Liver (tissue), 3 donors: ENCODE data around the gene ANKMY1.

Source experiments
- EGR1 ChIP-seq, 2 donors: IDR thresholded peaks; 2 replicates each; pipeline ENCODE4 v1.6.1; 2016 to 2018; ENCODE audit warnings: antibody characterized with exemption in 2 of 2, low read depth in 2 of 2
- FOXA1 ChIP-seq: IDR thresholded peaks from 2 replicates; pipeline ENCODE4 v1.6.1; 2016; ENCODE audit warnings: antibody characterized with exemption
- GABPA ChIP-seq, 2 donors: IDR thresholded peaks in 1 of 2; conservative IDR thresholded peaks in 1 of 2; 2 replicates each; pipeline ENCODE4 v1.6.1; 2016; ENCODE audit warnings: antibody characterized with exemption in 2 of 2, mild to moderate bottlenecking in 1 of 2, moderate library complexity in 1 of 2
- HNF4G ChIP-seq: IDR thresholded peaks from 2 replicates; pipeline ENCODE4 v1.6.1; 2016; ENCODE audit warnings: antibody characterized with exemption
- NR2F2 ChIP-seq: IDR thresholded peaks from 2 replicates; pipeline ENCODE4 v1.6.1; 2016; ENCODE audit warnings: antibody characterized with exemption
- RAD21 ChIP-seq, 2 donors: IDR thresholded peaks; 2 replicates each; pipeline ENCODE4 v1.6.1; 2016; ENCODE audit warnings: antibody characterized with exemption in 2 of 2, mild to moderate bottlenecking in 2 of 2
- RXRA ChIP-seq, 2 donors: IDR thresholded peaks; 2 replicates each; pipeline ENCODE4 v1.6.1; 2017 to 2018; ENCODE audit warnings: antibody characterized with exemption in 2 of 2, mild to moderate bottlenecking in 1 of 2
- SP1 ChIP-seq: IDR thresholded peaks from 2 replicates; pipeline ENCODE4 v1.6.1; 2018; ENCODE audit warnings: antibody characterized with exemption, mild to moderate bottlenecking
- TAF1 ChIP-seq: conservative IDR thresholded peaks from 2 replicates; pipeline ENCODE4 v1.6.1; 2016; ENCODE audit warnings: antibody characterized with exemption, mild to moderate bottlenecking
- YY1 ChIP-seq: IDR thresholded peaks from 2 replicates; pipeline ENCODE4 v1.6.1; 2016; ENCODE audit warnings: antibody characterized with exemption, mild to moderate bottlenecking
- TF ChIP-seq, protein P1 (sequence below): fragments of 150-350 bp; IDR thresholded peaks from 2 replicates; pipeline ENCODE4 v1.5.1; 2017; ENCODE audit warnings: improper control_type of control experiment, low read depth, low read length; ENCODE audit not compliant: missing input control
- TF ChIP-seq, protein P2 (sequence below): IDR thresholded peaks from 2 replicates; pipeline ENCODE4 v1.6.1; 2016; ENCODE audit warnings: antibody characterized with exemption
- TF ChIP-seq, protein P3 (sequence below): IDR thresholded peaks from 2 replicates; pipeline ENCODE4 v1.6.1; 2016; ENCODE audit warnings: antibody characterized with exemption, mild to moderate bottlenecking
- TF ChIP-seq, protein P4 (sequence below): IDR thresholded peaks from 2 replicates; pipeline ENCODE4 v1.6.1; 2016; ENCODE audit warnings: antibody characterized with exemption
- donor health status: healthy.
- donor health status: healthy.

DNA sequence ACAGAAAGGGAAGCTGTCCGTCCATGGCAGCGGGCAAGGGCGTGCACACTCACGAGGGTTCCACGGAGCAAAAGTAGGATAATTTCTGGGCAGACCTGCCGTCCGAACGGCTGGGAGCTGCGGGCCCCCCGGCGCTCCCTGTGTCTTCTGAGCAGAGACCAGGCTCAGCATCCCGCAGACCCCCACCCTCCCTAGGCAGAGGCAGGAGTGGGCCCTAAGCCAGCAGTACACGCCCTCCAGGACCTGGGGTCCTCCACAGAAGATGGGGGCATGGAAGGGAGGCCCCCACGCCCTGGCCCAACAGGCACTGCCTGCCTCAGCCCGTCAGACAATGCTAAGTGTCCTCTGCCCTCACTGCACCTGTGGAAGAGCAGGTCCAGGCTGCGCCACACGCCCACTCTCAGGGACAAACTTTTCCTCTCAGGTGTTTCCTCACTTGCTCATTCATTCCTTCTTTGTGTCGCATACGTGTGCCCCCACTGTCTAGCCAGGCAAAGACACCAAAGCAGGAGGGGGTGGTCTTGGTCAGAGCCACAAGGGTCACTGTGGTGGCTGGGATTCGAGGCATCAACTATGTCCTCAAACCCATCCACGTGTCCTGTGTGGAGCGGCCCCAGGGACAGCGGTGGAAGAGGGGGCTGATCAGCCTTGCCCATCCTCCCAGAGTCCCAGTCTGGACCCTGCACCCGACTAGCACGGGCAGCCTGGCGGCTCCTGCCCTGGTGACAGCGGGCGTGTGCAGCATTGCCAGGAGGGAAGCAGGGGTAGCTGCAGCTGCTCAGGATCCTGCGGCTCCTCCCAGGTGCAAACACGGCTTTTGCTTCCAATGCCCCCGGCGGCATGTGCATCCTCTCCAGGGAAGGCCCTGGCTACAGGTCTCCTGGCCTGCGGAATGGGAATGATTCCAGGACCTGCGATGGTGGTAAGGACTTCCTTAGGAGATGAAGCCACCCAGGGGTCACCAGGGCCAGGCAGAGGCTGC is 124.7 kb downstream of the ANKMY1 start:
- TF ChIP-seq, protein P1, sequence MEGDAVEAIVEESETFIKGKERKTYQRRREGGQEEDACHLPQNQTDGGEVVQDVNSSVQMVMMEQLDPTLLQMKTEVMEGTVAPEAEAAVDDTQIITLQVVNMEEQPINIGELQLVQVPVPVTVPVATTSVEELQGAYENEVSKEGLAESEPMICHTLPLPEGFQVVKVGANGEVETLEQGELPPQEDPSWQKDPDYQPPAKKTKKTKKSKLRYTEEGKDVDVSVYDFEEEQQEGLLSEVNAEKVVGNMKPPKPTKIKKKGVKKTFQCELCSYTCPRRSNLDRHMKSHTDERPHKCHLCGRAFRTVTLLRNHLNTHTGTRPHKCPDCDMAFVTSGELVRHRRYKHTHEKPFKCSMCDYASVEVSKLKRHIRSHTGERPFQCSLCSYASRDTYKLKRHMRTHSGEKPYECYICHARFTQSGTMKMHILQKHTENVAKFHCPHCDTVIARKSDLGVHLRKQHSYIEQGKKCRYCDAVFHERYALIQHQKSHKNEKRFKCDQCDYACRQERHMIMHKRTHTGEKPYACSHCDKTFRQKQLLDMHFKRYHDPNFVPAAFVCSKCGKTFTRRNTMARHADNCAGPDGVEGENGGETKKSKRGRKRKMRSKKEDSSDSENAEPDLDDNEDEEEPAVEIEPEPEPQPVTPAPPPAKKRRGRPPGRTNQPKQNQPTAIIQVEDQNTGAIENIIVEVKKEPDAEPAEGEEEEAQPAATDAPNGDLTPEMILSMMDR: no peak
- no peak for TF ChIP-seq GABPA (IDR thresholded peaks at IDR 0.05 in 1 of 2, conservative IDR thresholded peaks at IDR 0.05 in 1 of 2)
- TF ChIP-seq NR2F2: no peak
- TF ChIP-seq EGR1 (IDR thresholded peaks at IDR 0.05; ENCODE audit: low read depth in 2 of 2): no peak
- TF ChIP-seq, protein P2, sequence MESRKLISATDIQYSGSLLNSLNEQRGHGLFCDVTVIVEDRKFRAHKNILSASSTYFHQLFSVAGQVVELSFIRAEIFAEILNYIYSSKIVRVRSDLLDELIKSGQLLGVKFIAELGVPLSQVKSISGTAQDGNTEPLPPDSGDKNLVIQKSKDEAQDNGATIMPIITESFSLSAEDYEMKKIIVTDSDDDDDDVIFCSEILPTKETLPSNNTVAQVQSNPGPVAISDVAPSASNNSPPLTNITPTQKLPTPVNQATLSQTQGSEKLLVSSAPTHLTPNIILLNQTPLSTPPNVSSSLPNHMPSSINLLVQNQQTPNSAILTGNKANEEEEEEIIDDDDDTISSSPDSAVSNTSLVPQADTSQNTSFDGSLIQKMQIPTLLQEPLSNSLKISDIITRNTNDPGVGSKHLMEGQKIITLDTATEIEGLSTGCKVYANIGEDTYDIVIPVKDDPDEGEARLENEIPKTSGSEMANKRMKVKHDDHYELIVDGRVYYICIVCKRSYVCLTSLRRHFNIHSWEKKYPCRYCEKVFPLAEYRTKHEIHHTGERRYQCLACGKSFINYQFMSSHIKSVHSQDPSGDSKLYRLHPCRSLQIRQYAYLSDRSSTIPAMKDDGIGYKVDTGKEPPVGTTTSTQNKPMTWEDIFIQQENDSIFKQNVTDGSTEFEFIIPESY: no peak
- TF ChIP-seq TAF1: no peak
- TF ChIP-seq RAD21 (IDR thresholded peaks at IDR 0.05): no peak
- TF ChIP-seq SP1: no peak
- TF ChIP-seq, protein P3, sequence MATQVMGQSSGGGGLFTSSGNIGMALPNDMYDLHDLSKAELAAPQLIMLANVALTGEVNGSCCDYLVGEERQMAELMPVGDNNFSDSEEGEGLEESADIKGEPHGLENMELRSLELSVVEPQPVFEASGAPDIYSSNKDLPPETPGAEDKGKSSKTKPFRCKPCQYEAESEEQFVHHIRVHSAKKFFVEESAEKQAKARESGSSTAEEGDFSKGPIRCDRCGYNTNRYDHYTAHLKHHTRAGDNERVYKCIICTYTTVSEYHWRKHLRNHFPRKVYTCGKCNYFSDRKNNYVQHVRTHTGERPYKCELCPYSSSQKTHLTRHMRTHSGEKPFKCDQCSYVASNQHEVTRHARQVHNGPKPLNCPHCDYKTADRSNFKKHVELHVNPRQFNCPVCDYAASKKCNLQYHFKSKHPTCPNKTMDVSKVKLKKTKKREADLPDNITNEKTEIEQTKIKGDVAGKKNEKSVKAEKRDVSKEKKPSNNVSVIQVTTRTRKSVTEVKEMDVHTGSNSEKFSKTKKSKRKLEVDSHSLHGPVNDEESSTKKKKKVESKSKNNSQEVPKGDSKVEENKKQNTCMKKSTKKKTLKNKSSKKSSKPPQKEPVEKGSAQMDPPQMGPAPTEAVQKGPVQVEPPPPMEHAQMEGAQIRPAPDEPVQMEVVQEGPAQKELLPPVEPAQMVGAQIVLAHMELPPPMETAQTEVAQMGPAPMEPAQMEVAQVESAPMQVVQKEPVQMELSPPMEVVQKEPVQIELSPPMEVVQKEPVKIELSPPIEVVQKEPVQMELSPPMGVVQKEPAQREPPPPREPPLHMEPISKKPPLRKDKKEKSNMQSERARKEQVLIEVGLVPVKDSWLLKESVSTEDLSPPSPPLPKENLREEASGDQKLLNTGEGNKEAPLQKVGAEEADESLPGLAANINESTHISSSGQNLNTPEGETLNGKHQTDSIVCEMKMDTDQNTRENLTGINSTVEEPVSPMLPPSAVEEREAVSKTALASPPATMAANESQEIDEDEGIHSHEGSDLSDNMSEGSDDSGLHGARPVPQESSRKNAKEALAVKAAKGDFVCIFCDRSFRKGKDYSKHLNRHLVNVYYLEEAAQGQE: no peak
- TF ChIP-seq, protein P4, sequence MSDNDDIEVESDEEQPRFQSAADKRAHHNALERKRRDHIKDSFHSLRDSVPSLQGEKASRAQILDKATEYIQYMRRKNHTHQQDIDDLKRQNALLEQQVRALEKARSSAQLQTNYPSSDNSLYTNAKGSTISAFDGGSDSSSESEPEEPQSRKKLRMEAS: no peak
- TF ChIP-seq YY1: no peak
- no peak for TF ChIP-seq RXRA (IDR thresholded peaks at IDR 0.05)
- no peak for TF ChIP-seq HNF4G
- TF ChIP-seq FOXA1: no peak
